Measurements from ENCODE around the gene CLASP1. TPM values are rescaled to one million over a fixed set of nuclear protein-coding genes. Genes with fewer than 3 reads are reported as not detected.

Gene CLASP1
- total and polyA plus RNA-seq, 8 donors, result 5.7 to 188 (median 20.8) TPM

DNA sequence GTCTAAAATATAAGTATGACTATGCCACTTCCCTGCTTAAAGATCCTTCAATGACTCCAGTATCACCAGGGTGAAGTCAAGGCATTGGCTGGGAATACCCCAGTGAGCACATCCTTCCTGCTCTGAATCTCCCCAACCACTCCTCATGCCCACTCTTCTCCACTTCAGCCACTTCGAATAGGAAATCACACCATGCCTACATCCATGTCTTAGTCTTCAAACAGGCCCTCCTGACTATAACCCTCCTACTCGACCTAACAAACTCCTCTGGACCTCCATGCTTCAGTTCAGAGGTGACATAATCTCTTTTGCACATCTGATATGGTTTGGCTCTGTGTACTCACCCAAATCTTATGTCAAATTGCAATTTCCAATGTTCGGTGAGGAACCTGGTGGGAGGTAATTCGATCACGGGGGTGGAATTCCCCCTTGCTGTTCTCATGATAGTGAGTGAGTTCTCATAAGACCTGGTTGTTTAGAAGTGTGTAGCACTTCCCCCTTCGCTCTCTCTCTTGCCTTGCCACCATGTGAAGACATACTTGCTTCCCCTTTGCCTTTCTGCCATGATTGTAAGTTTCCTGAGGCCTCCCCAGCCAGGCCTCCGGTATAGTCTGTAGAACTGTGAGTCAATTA lies 276.4 kb downstream of the CLASP1 start:
- no peak for DNase-seq
- no peaks in the 10 kb centered on the region for H3K4me1 ChIP-seq
- no peak overlapping the region for H3K4me3 ChIP-seq
- 86 to 95% (median 92%) methylated on average over 7 of the region's 7 CpGs for WGBS, 5 donors
- TF ChIP-seq POLR2AphosphoS5 (IDR thresholded peaks at IDR 0.05), result no peak
- TF ChIP-seq, protein P1, sequence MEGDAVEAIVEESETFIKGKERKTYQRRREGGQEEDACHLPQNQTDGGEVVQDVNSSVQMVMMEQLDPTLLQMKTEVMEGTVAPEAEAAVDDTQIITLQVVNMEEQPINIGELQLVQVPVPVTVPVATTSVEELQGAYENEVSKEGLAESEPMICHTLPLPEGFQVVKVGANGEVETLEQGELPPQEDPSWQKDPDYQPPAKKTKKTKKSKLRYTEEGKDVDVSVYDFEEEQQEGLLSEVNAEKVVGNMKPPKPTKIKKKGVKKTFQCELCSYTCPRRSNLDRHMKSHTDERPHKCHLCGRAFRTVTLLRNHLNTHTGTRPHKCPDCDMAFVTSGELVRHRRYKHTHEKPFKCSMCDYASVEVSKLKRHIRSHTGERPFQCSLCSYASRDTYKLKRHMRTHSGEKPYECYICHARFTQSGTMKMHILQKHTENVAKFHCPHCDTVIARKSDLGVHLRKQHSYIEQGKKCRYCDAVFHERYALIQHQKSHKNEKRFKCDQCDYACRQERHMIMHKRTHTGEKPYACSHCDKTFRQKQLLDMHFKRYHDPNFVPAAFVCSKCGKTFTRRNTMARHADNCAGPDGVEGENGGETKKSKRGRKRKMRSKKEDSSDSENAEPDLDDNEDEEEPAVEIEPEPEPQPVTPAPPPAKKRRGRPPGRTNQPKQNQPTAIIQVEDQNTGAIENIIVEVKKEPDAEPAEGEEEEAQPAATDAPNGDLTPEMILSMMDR (IDR thresholded peaks at IDR 0.05), result no peak
- H3K27me3 ChIP-seq, result no peaks in the 10 kb centered on the region
- no peak overlapping the region for H3K27ac ChIP-seq
- intact Hi-C loops (cut with DNase I; ENCODE audit: low total_unique reads), result no loop called here
- peaks cover 38 to 96% (median 90%) of the 10 kb centered on the region in 4 donors for H3K36me3 ChIP-seq
- no peaks in the 10 kb centered on the region for H3K9me3 ChIP-seq

DNA sequence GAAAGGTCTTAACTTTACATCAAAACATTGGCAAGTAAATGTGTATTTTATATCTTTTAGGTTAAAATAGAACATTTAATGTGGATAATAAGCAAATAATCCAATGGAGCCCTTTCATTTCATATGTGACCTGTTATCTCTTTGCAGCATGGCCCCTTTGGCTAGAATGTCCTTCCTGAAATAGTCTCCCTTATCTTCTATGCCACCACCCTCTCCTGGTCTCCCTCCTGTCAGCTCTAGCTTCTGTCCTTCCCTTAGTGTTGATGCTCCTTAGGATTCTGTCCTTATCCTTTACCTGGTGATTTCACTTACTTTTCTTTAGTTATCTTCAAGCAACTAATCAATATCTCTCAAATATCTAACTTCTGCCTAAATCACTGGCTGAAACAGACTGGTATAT lies 277.2 kb downstream of the CLASP1 start:
- H3K4me1 ChIP-seq, result no peaks in the 10 kb centered on the region
- H3K27me3 ChIP-seq, result no peaks in the 10 kb centered on the region
- TF ChIP-seq POLR2A (IDR thresholded peaks at IDR 0.05), result no peak
- TF ChIP-seq EP300 (IDR thresholded peaks at IDR 0.05), result no peak
- TF ChIP-seq, protein P1 (IDR thresholded peaks at IDR 0.05), result no peak
- TF ChIP-seq POLR2AphosphoS5 (IDR thresholded peaks at IDR 0.05), result no peak
- no peak overlapping the region for H3K27ac ChIP-seq
- no peak overlapping the region for H3K4me3 ChIP-seq
- H3K36me3 ChIP-seq, result peaks cover 38 to 96% (median 90%) of the 10 kb centered on the region in 4 donors
- no peaks in the 10 kb centered on the region for H3K9me3 ChIP-seq
- intact Hi-C loops (cut with DNase I; ENCODE audit: low total_unique reads), result no loop called here
- no peak for DNase-seq

DNA sequence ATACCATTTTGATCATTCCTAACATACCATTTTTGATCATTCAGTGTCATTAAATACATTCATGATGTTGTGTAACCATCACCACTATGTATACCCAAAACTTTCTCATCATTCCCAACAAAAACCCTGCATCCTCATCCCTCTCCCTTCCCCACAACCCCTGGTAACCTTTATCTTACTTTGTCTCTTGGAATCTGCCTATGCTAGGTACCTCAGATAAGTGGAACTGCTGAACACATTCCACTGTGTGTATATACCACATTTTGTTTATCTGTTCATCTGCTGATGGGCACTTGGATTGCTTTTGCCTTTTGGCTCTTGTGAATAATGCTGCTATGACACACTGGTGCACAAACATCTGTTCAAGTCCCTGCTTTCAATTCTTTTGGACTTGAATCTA lies 280.4 kb downstream of the CLASP1 start:
- no peaks in the 10 kb centered on the region for H3K9me3 ChIP-seq
- H3K27me3 ChIP-seq, result no peaks in the 10 kb centered on the region
- no peak overlapping the region for H3K27ac ChIP-seq
- H3K4me1 ChIP-seq, result peaks cover 0 to 16% (median 9%) of the 10 kb centered on the region in 4 donors
- H3K36me3 ChIP-seq, result peaks cover 20 to 90% (median 86%) of the 10 kb centered on the region in 4 donors
- DNase-seq, result no peak
- intact Hi-C loops (cut with DNase I; ENCODE audit: low total_unique reads), result no loop called here
- TF ChIP-seq POLR2AphosphoS5 (IDR thresholded peaks at IDR 0.05), result no peak
- TF ChIP-seq EP300 (IDR thresholded peaks at IDR 0.05), result no peak
- TF ChIP-seq, protein P1 (IDR thresholded peaks at IDR 0.05), result no peak
- TF ChIP-seq POLR2A (IDR thresholded peaks at IDR 0.05), result no peak
- no peak overlapping the region for H3K4me3 ChIP-seq

DNA sequence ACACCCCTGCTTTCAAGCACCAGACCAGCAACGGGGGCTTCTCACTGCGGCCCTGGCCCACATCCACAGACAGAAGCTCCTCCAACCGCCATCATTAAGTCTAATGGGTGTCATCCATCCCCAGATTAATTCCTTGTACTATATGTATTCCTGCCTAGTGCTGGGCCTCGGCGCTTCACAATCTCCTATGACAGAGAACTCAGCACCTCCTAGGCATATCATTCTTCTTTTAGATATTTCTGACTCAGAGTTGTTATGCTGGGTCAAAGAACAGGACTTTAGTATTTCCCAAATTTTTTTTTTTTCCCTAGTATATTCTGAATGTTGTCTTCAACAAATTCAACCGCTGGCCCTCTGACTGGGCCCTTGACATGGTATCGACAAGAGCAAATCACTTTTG lies 281.1 kb downstream of the CLASP1 start:
- no peaks in the 10 kb centered on the region for H3K27me3 ChIP-seq
- intact Hi-C loops (cut with DNase I; ENCODE audit: low total_unique reads), result no loop called here
- no peak for TF ChIP-seq EP300 (IDR thresholded peaks at IDR 0.05)
- no peak for TF ChIP-seq POLR2AphosphoS5 (IDR thresholded peaks at IDR 0.05)
- TF ChIP-seq POLR2A (IDR thresholded peaks at IDR 0.05), result no peak
- TF ChIP-seq, protein P1 (IDR thresholded peaks at IDR 0.05), result no peak
- H3K4me1 ChIP-seq, result peaks cover 0 to 21% (median 12%) of the 10 kb centered on the region in 4 donors
- H3K4me3 ChIP-seq, result no peak overlapping the region
- no peak overlapping the region for H3K27ac ChIP-seq
- WGBS, 5 donors, result 90 to 99% (median 98%) methylated on average over 7 of the region's 7 CpGs
- no peak for DNase-seq
- H3K9me3 ChIP-seq, result no peaks in the 10 kb centered on the region
- H3K36me3 ChIP-seq, result peaks cover 18 to 90% (median 85%) of the 10 kb centered on the region in 4 donors

Measured in stomach (tissue), 9 donors.